Measurements from ENCODE around the gene GAD1.

DNA sequence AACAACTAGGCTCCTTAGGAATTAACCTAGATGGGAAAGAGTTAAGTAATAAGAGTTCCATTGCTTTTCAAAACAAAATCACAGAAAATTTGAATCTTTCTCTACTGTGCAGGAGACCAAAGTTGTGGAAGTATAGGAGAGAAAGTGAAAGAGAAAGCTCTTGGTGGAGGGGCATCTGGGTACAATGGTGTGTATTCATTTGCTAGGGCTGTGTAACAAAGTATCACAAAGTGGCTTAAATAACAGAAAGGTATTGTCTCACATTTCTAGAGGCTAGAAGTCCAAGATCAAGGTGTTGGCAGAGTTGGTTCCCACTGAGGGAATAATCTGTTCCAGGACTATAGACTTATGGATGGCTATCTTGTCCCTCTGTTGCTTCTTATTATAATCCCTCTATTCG is 61.8 kb downstream of the GAD1 start:
- TF ChIP-seq EZH2 (IDR thresholded peaks at IDR 0.05; ENCODE audit: borderline replicate concordance, low read depth, low read length, severe bottlenecking) (no peak), CTCF (IDR thresholded peaks at IDR 0.05; ENCODE audit: extremely low read depth in 1 of 2, insufficient read depth in 1 of 2, low read depth in 1 of 2, low read length in 2 of 2) (no peak), POLR2A (IDR thresholded peaks at IDR 0.05; ENCODE audit: low read depth, low read length) (no peak), FOS (IDR thresholded peaks at IDR 0.05; ENCODE audit: borderline replicate concordance, insufficient read depth, low read length) (no peak), POLR2AphosphoS5 (IDR thresholded peaks at IDR 0.05; ENCODE audit: insufficient read depth, low read depth, low read length) (no peak), MYC (IDR thresholded peaks at IDR 0.05; ENCODE audit: low read depth, low read length) (no peak)
